Spinal cord (tissue), 10 donors: ENCODE results near the gene LMX1A. TPM values are rescaled to one million over a fixed set of nuclear protein-coding genes. Genes with fewer than 3 reads are reported as not detected.

Experiments used
- DNase-seq, 6 donors: peaks; one replicate each; pipeline versions ENCODE4 v3.0.0 to v3.0.0-alpha.2; 2013 to 2015; ENCODE audit warnings: low spot score in 6 of 6, low read depth in 4 of 6
- H3K27ac ChIP-seq: one replicate; pipeline ENCODE4 v1.5.1; 2013; ENCODE audit warnings: low read depth, low read length, control low read depth
- H3K27me3 ChIP-seq: one replicate; pipeline ENCODE4 v1.6.1; 2013; ENCODE audit warnings: low read length; ENCODE audit not compliant: control insufficient read depth, insufficient read depth
- H3K36me3 ChIP-seq: one replicate; pipeline ENCODE4 v1.6.1; 2013; ENCODE audit warnings: low read length; ENCODE audit not compliant: control insufficient read depth, insufficient read depth
- H3K4me1 ChIP-seq: one replicate; pipeline ENCODE4 v1.6.1; 2013; ENCODE audit warnings: low read length; ENCODE audit not compliant: control insufficient read depth, insufficient read depth
- H3K4me3 ChIP-seq: one replicate; pipeline ENCODE4 v1.5.1; 2013; ENCODE audit warnings: low read depth, low read length, control low read depth
- H3K9me3 ChIP-seq: one replicate; pipeline ENCODE4 v1.6.1; 2013; ENCODE audit warnings: low read length; ENCODE audit not compliant: control insufficient read depth, insufficient read depth
- WGBS: methylation state at CpG from one replicate; pipeline ENCODE4 v1.1.5; 2013; ENCODE audit warnings: missing lambda C conversion rate; ENCODE audit not compliant: insufficient coverage; 5-methylcytosine and 5-hydroxymethylcytosine counted together
- polyA plus RNA-seq, 2 donors: library from polyadenylated mRNA; unstranded; fragments of 120-200 nt; gene quantifications; one replicate each; pipeline ENCODE4 v1.2.1, GENCODE V29; 2013; ENCODE audit not compliant: insufficient read length in 2 of 2
- total RNA-seq, 2 donors: library from RNA; depleted of rRNA in 1 of 2; stranded (reverse); fragments of 120-200 nt in 1 of 2; fragments of >200 nt in 1 of 2; gene quantifications; one replicate each; pipeline versions ENCODE4 v1.2.3 to v1.2.4, GENCODE V29; 2013 to 2014
- donor health status: healthy.

LMX1A gene
- total and polyA plus RNA-seq, 4 donors: 0.40 to 4.4 (median 0.69) TPM

DNA sequence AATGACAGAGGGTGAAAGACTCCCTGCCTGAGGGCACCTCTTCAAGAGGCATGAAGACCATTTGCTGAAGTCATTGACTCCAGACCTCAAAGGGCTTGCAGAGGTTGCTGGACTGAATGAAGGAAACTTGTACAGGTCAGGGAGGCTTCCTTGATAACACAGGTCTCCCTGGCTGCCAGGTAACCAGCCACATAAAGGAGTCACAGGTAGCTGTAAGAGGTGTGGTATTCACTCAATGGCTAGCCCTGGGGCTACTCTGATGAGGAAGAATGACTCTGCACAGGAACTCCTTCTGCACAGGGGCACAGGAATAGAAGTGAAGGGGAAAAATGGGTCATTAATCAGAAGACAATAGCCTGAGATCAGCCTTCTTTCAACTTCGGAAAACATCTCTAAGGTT lies 187.5 kb downstream of the LMX1A start:
- DNase-seq: no peak
- H3K27ac ChIP-seq: no peak overlapping the region
- WGBS: 50% methylated on average over 1 of the region's 1 CpG

DNA sequence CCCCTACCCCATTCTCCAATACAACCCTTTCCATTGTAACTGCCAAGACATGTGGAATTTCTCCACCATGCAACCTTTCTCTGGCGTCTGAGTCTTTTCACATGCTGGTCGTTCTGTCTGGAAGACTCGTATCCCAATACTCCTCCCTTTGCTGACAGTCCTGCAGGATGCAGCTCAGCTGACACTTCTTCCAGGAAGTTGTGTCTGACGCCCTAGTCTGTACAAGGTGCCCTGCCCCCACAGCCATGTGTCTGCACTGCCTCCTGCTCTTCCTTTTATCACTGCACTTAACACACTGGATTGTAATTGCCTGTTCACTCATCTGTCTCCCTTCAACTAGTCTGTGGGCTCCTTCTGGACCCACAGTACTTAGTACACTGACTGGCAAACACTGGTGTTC lies 188.0 kb downstream of the LMX1A start:
- Histone ChIP-seq H3K4me1 (no peaks in the 10 kb centered on the region), H3K9me3 (no peaks in the 10 kb centered on the region), H3K27me3 (peaks cover 2% of the 10 kb centered on the region), H3K36me3 (no peaks in the 10 kb centered on the region), H3K4me3 (no peak overlapping the region), H3K27ac (no peak overlapping the region)
- no peak for DNase-seq
- 82% methylated on average over 4 of the region's 4 CpGs for WGBS

More for the DNA sequence above, 187.5 kb downstream of the LMX1A start:
- Histone ChIP-seq H3K36me3 (no peaks in the 10 kb centered on the region), H3K4me3 (no peak overlapping the region), H3K4me1 (no peaks in the 10 kb centered on the region), H3K9me3 (no peaks in the 10 kb centered on the region), H3K27me3 (peaks cover 2% of the 10 kb centered on the region)

DNA sequence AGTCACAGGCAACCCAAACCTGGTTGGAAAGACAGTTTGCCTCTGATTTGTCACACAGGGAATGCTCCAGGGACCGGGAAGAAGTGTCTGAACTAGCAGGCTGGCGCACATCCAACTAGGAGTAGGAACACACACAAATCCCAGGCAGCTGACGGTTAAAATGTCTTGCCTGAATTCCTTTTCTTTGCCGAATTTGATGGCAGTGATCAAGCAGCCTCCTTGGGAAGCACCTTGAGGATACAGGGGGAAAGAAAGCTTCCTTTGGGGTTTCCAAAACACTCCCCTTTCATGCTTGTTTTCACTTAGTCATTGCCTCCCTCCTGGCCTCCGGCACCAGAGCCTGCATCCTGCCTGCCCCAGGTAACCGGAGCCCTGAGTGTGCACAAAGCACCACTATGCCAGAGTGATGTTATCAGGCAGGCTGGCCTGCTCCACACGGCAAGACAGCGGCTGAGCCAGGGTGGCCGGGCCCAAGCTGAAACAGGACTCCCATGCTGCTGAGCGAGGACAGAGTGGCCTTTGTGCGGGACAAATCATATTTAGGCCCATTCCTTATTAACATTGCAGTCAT lies 193.8 kb downstream of the LMX1A start:
- WGBS: 53% methylated on average over 9 of the region's 11 CpGs
- no peak overlapping the region for H3K4me3 ChIP-seq
- no peaks in the 10 kb centered on the region for H3K36me3 ChIP-seq
- H3K4me1 ChIP-seq: peaks cover 14% of the 10 kb centered on the region
- H3K27ac ChIP-seq: no peak overlapping the region
- H3K9me3 ChIP-seq: no peaks in the 10 kb centered on the region
- peak in 3 of 6 donors; percentile 21 to 73 (median 71) for DNase-seq
- H3K27me3 ChIP-seq: peaks cover 2% of the 10 kb centered on the region

DNA sequence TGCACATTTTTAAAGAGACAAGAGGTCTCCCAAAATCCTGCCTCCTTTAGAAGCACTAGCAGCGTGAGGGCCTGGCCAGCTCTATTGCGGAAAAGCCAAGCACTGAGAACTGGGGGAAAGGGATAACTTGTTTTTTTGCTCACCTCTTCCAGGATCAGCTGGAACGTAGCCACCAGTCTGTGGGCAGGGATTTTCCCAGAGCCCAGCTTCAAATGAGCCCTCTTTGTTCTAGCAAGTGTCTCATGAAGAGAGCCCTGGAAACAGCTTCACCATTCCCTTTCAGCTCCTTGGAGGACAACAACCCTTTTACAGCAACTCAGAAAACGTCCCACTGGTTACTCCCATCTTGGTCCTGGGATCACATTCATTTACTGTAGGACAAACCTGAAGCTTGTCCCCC lies 195.4 kb downstream of the LMX1A start:
- Histone ChIP-seq H3K4me3 (no peak overlapping the region), H3K27me3 (no peaks in the 10 kb centered on the region), H3K27ac (no peak overlapping the region), H3K36me3 (no peaks in the 10 kb centered on the region), H3K4me1 (peaks cover 14% of the 10 kb centered on the region), H3K9me3 (no peaks in the 10 kb centered on the region)
- WGBS: 45% methylated on average over 1 of the region's 4 CpGs
- peak in 4 of 6 donors; percentile 12 to 57 (median 30) for DNase-seq

DNA sequence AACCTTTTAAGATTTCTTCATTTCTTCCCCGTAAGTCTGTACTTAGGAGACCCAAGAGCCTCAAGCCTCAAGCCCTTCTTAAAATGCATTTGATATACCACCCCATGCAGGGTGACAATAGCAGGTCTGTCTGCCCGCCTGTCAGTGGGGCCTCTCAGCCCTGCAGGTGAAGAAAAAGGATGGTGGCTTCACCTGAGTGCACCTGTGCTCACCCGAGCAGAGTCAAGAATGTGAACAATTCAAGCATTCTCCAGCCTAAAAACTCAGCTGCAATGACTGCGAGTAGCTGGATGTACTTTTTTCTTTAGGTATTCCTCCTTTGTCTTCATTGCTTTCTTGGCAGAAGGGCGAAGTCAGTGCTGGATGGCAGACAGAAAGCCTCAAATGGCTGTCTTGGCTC lies 203.3 kb downstream of the LMX1A start:
- H3K27me3 ChIP-seq: peaks cover 2% of the 10 kb centered on the region
- WGBS: 69% methylated on average over 4 of the region's 5 CpGs
- no peak overlapping the region for H3K27ac ChIP-seq
- H3K4me3 ChIP-seq: no peak overlapping the region
- H3K36me3 ChIP-seq: no peaks in the 10 kb centered on the region
- no peaks in the 10 kb centered on the region for H3K9me3 ChIP-seq
- no peaks in the 10 kb centered on the region for H3K4me1 ChIP-seq
- DNase-seq: peak in 1 of 6 donors; percentile 32

DNA sequence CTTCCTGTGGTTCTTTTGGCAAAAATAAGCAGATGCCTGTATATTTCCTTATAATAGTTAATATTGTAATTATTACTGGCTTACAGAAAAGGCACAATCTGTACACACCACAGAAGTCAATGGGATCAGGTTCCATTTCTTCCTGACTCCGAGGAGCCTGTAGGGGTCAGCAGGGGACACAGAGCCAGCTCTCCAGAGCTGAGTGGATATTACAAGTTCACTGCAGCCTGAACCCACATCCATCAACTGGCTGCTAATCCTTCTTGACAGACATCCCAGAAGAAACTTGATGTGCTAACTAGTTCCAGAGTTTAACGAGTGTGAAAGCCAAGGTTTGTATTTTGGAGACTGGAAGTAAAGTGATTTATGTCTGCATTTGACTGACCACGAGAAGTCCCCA lies 203.8 kb downstream of the LMX1A start:
- no peaks in the 10 kb centered on the region for H3K36me3 ChIP-seq
- H3K27me3 ChIP-seq: peaks cover 2% of the 10 kb centered on the region
- no peak overlapping the region for H3K27ac ChIP-seq
- H3K9me3 ChIP-seq: no peaks in the 10 kb centered on the region
- WGBS: 0% methylated on average over 1 of the region's 3 CpGs
- no peak overlapping the region for H3K4me3 ChIP-seq
- peak in 1 of 6 donors; percentile 20 for DNase-seq
- no peaks in the 10 kb centered on the region for H3K4me1 ChIP-seq

DNA sequence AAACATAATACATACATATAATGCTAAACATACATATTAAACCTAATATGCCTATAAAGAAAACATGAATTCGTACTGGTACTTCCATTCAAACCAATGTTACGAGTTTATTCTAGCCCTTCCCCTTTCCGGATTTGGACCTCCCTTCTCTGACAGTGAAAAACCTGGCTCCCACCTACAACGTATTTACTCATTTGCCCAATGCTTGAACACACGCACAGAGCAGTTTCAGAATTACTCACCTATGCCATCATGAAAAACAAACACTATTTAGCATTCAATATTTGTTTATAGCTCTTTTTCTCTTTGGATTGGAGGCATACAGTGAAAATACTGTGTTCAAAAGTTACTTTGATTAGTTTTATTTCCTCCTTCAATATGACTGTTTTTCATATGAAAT lies 204.4 kb downstream of the LMX1A start:
- Histone ChIP-seq H3K27me3 (peaks cover 2% of the 10 kb centered on the region), H3K4me3 (no peak overlapping the region), H3K4me1 (no peaks in the 10 kb centered on the region), H3K27ac (no peak overlapping the region), H3K36me3 (no peaks in the 10 kb centered on the region), H3K9me3 (no peaks in the 10 kb centered on the region)
- DNase-seq: no peak
- 85% methylated on average over 4 of the region's 5 CpGs for WGBS

Other genes with a start within 250 kb of the LMX1A start
- gene RXRG, start 88.4 kb upstream of the LMX1A start, total RNA-seq: 1 to 10 TPM; 8.5 to 9.0 TPM
- 10 to 100 TPM; 18.6 to 19.7 TPM for gene RXRG, start 88.4 kb upstream of the LMX1A start, polyA plus RNA-seq
- gene LRRC52, start 187.3 kb upstream of the LMX1A start, total RNA-seq: under 1 TPM; 0.10 to 0.22 TPM
- gene LRRC52, start 187.3 kb upstream of the LMX1A start, polyA plus RNA-seq: under 1 TPM in 1 of 2 donors, not detected in 1; 0.23 TPM